Stomach (tissue), 4 donors: ENCODE results near the gene ENTR1.

Experiments
- EP300 ChIP-seq: sonication (generic); formaldehyde crosslinking; IDR thresholded peaks from one replicate; pipeline ENCODE4 v1.6.1; 2017; ENCODE audit warnings: antibody characterized with exemption
- POLR2A ChIP-seq, 4 donors: fragments of 450-650 bp; IDR thresholded peaks; one replicate each; pipeline ENCODE4 v1.6.1; 2016; ENCODE audit warnings: antibody characterized with exemption in 4 of 4, control low read depth in 2 of 4, mild to moderate bottlenecking in 1 of 4, moderate library complexity in 1 of 4
- TF ChIP-seq, protein P1 (sequence below), 7 experiments: fragments of 450-650 bp in 4 of 7; fragments of 200-600 bp in 3 of 7; sonication (generic) in 3 of 7; IDR thresholded peaks; one replicate each; pipeline ENCODE4 v1.5.1; 2016 to 2019; ENCODE audit warnings: antibody characterized with exemption in 7 of 7, control low read depth in 2 of 7, mild to moderate bottlenecking in 1 of 7

DNA sequence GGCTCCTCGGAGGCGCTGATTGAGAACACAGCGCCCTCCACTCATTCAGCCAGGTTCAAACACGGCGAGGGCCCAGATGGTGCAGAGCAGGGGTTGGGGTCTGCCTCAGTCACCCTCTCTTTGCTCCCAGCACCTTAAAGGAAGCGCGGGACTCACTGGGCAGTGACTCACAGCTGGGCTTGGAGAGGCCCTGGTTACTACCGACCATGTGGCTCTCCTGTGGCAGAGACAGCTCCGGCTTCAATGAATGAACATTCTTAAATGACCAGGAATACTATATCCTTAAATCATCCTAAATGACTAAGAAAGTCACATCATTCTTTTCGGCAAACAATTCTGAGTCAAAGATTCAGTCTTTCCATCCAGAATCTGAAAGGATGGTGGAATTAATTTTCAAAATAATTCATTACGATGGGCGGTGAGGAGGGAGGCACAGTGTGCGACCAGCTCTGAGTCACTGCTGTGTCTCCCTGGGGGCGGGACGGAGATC, 30.8 kb upstream of the ENTR1 start:
- TF ChIP-seq, protein P1, sequence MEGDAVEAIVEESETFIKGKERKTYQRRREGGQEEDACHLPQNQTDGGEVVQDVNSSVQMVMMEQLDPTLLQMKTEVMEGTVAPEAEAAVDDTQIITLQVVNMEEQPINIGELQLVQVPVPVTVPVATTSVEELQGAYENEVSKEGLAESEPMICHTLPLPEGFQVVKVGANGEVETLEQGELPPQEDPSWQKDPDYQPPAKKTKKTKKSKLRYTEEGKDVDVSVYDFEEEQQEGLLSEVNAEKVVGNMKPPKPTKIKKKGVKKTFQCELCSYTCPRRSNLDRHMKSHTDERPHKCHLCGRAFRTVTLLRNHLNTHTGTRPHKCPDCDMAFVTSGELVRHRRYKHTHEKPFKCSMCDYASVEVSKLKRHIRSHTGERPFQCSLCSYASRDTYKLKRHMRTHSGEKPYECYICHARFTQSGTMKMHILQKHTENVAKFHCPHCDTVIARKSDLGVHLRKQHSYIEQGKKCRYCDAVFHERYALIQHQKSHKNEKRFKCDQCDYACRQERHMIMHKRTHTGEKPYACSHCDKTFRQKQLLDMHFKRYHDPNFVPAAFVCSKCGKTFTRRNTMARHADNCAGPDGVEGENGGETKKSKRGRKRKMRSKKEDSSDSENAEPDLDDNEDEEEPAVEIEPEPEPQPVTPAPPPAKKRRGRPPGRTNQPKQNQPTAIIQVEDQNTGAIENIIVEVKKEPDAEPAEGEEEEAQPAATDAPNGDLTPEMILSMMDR (IDR thresholded peaks at IDR 0.05), result no peak
- TF ChIP-seq EP300 (no peak), POLR2A (IDR thresholded peaks at IDR 0.05) (no peak)
